SK-MEL-5 (cell line): ENCODE results near the gene AMPH. TPM values are rescaled to one million over a fixed set of nuclear protein-coding genes. Genes with fewer than 3 reads are reported as not detected.

Source experiments
- DNase-seq: peaks from one replicate; pipeline ENCODE4 v3.0.0-alpha.2; 2016; ENCODE audit warnings: low read depth, low spot score
- in situ Hi-C: cut with HindIII; loops from 2 replicates; pipeline ENCODE4 v1.10.0; 2016; ENCODE audit warnings: low sequenced_read_pairs, high pct_unique_total_duplicates, low pct_unique_long_range_greater_than_20kb
- total RNA-seq: library from RNA; depleted of rRNA; stranded (reverse); fragments of >200 nt; shearing (Covaris generic); gene quantifications from 2 replicates; pipeline ENCODE4 v1.2.3, GENCODE V29; 2014

The AMPH gene
- total RNA-seq, 1 experiment from 2014 or later, result not detected

- DNase-seq, result no peak
- in situ Hi-C loops, result no loop called here
Observed at GRCh38 chr7:38506004-38506403, 125.2 kb downstream of the AMPH start.

GRCh38 chr7:38504684-38505083 lies 126.5 kb downstream of the AMPH start:
- in situ Hi-C loops, result no loop called here
- no peak for DNase-seq

- DNase-seq, result no peak
- in situ Hi-C loops, result no loop called here
Observed at GRCh38 chr7:38502848-38503247, 128.3 kb downstream of the AMPH start.

- in situ Hi-C loops, result no loop called here
- no peak for DNase-seq
Observed at GRCh38 chr7:38502289-38502688, 128.9 kb downstream of the AMPH start.

GRCh38 chr7:38492010-38492409 lies 139.2 kb downstream of the AMPH start:
- no peak for DNase-seq
- in situ Hi-C loops, result no loop called here

- in situ Hi-C loops, result no loop called here
Observed at GRCh38 chr7:38482521-38482920, 148.7 kb downstream of the AMPH start.

GRCh38 chr7:38481401-38481800 lies 149.8 kb downstream of the AMPH start:
- in situ Hi-C loops, result no loop called here
- DNase-seq, result no peak

More at GRCh38 chr7:38482521-38482920, 148.7 kb downstream of the AMPH start:
- DNase-seq, result no peak

- DNase-seq, result no peak
- in situ Hi-C loops, result no loop called here
Observed at GRCh38 chr7:38478404-38478803, 152.8 kb downstream of the AMPH start.

- in situ Hi-C loops, result no loop called here
- DNase-seq, result no peak
Observed at GRCh38 chr7:38477333-38477732, 153.8 kb downstream of the AMPH start.

- DNase-seq, result no peak
- in situ Hi-C loops, result no loop called here
Observed at GRCh38 chr7:38476764-38477163, 154.4 kb downstream of the AMPH start.

- in situ Hi-C loops, result no loop called here
- DNase-seq, result peak; percentile 36
Observed at GRCh38 chr7:38465956-38466355, 165.2 kb downstream of the AMPH start.

GRCh38 chr7:38463277-38464225 lies 167.6 kb downstream of the AMPH start:
- DNase-seq, result peak; percentile 12
- in situ Hi-C loops, result no loop called here

- DNase-seq, result no peak
Observed at GRCh38 chr7:38462819-38463218, 168.4 kb downstream of the AMPH start.

GRCh38 chr7:38461887-38462286 lies 169.3 kb downstream of the AMPH start:
- in situ Hi-C loops, result no loop called here

More at GRCh38 chr7:38462819-38463218, 168.4 kb downstream of the AMPH start:
- in situ Hi-C loops, result no loop called here

GRCh38 chr7:38453826-38454225 lies 177.3 kb downstream of the AMPH start:
- DNase-seq, result no peak
- in situ Hi-C loops, result no loop called here

More at GRCh38 chr7:38461887-38462286, 169.3 kb downstream of the AMPH start:
- DNase-seq, result no peak

- in situ Hi-C loops, result no loop called here
Observed at GRCh38 chr7:38453168-38453567, 178.0 kb downstream of the AMPH start.

GRCh38 chr7:38452681-38453108 lies 178.5 kb downstream of the AMPH start:
- DNase-seq, result no peak
- in situ Hi-C loops, result no loop called here

More at GRCh38 chr7:38453168-38453567, 178.0 kb downstream of the AMPH start:
- no peak for DNase-seq

- DNase-seq, result peak; percentile 76
- in situ Hi-C loops, result no loop called here
Observed at GRCh38 chr7:38451840-38452239, 179.3 kb downstream of the AMPH start.
